HTR-8/SVneo (cell line): ENCODE data around the gene DCTN3.

Experiments used
- DNase-seq: peaks from one replicate; pipeline ENCODE4 v3.0.0; 2011; ENCODE audit warnings: low spot score, mixed read lengths; ENCODE audit not compliant: insufficient read length
- FAIRE-seq: peaks from 2 replicates; lab custom pipeline; 2011; peaks lifted over from hg19 to GRCh38; lab: Jason Lieb, UNC

The DCTN3 gene

GRCh38 chr9:34625186-34625486 is 4.8 kb upstream of the DCTN3 start:
- DNase-seq (no peak), FAIRE-seq (no peak)

GRCh38 chr9:34624475-34625185 is 4.3 kb upstream of the DCTN3 start:
- FAIRE-seq (no peak), DNase-seq (no peak)

GRCh38 chr9:34623374-34624235 is 3.3 kb upstream of the DCTN3 start:
- FAIRE-seq, result no peak
- DNase-seq, result no peak

- no peak for FAIRE-seq
- DNase-seq, result no peak
These were observed 5.2 kb downstream of the DCTN3 start for GRCh38 chr9:34615132-34615531.

GRCh38 chr9:34612788-34613390 is 7.4 kb downstream of the DCTN3 start:
- FAIRE-seq, result no peak
- peak; percentile 57 for DNase-seq

- FAIRE-seq, result no peak
- peak; percentile 74 for DNase-seq
These were observed 8.2 kb downstream of the DCTN3 start, which contains the start of gene RPP25L for GRCh38 chr9:34611811-34612787. Gene RPP25L, minus strand, starts transcription at chr9:34612097. Its CDS starts 801 bp downstream, at chr9:34611296.

GRCh38 chr9:34611251-34611810 is 9.0 kb downstream of the DCTN3 start:
- DNase-seq (no peak), FAIRE-seq (no peak)

GRCh38 chr9:34610434-34611206 is 9.7 kb downstream of the DCTN3 start:
- no peak for DNase-seq
- FAIRE-seq, result no peak

- DNase-seq (no peak), FAIRE-seq (no peak)
These were observed 13.0 kb downstream of the DCTN3 start for GRCh38 chr9:34607331-34607730.

- no peak for DNase-seq
- FAIRE-seq, result no peak
These were observed 13.4 kb downstream of the DCTN3 start for GRCh38 chr9:34606905-34607304.

GRCh38 chr9:34606190-34606589 is 14.1 kb downstream of the DCTN3 start:
- FAIRE-seq, result no peak
- no peak for DNase-seq

- peak; percentile 81 for FAIRE-seq
- DNase-seq, result peak; percentile 76
These were observed 16.6 kb downstream of the DCTN3 start for GRCh38 chr9:34603610-34604231.

GRCh38 chr9:34601937-34602573 is 18.2 kb downstream of the DCTN3 start:
- DNase-seq (no peak), FAIRE-seq (no peak)

GRCh38 chr9:34600908-34601307 is 19.4 kb downstream of the DCTN3 start:
- DNase-seq (no peak), FAIRE-seq (no peak)

GRCh38 chr9:34599546-34599945 is 20.7 kb downstream of the DCTN3 start:
- FAIRE-seq, result no peak

GRCh38 chr9:34594177-34594576 is 26.1 kb downstream of the DCTN3 start:
- no peak for DNase-seq
- no peak for FAIRE-seq

More at GRCh38 chr9:34599546-34599945, 20.7 kb downstream of the DCTN3 start:
- no peak for DNase-seq

- FAIRE-seq (no peak), DNase-seq (no peak)
These were observed 27.2 kb downstream of the DCTN3 start for GRCh38 chr9:34592895-34593601.
